ENCODE measurements around the gene SIGLEC7.

GRCh38 chr19:51131780-51132680 is 10.1 kb upstream of the SIGLEC7 start:
- no peak for TF ChIP-seq SMC3 (conservative IDR thresholded peaks at IDR 0.05; ENCODE audit: poor library complexity)
- TF ChIP-seq POLR2AphosphoS5 (IDR thresholded peaks at IDR 0.05) = no peak

Measured in neural cell (in vitro differentiated cells).